GM21526 (cell line): ENCODE measurements around the gene SLC4A1.

Source experiments
- ATAC-seq: cut with Tn5 transposase; IDR thresholded peaks from one replicate; pipeline ENCODE4 v1.9.1; 2021; ENCODE audit warnings: moderate library complexity; ENCODE audit not compliant: unreplicated experiment, low FRiP score

Gene SLC4A1

DNA sequence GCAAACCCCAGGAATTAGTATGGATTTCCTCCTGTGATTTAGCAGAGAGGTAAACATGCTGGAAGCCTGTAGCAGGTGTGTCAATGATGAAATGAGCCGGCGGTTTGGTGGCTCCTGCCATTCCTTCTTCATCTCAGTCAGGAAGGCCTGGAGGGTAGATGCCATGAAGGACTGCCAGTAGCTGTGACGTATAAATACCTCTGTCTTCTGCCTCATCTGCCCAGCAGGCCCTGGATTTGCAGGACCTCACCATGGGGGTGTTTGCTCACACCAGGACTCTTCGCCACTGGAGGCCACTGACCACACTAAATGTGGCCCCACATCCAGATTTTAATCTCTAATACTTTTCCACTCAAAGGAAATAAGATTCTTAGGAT lies 16.1 kb upstream of the SLC4A1 start:
- no peak for ATAC-seq

DNA sequence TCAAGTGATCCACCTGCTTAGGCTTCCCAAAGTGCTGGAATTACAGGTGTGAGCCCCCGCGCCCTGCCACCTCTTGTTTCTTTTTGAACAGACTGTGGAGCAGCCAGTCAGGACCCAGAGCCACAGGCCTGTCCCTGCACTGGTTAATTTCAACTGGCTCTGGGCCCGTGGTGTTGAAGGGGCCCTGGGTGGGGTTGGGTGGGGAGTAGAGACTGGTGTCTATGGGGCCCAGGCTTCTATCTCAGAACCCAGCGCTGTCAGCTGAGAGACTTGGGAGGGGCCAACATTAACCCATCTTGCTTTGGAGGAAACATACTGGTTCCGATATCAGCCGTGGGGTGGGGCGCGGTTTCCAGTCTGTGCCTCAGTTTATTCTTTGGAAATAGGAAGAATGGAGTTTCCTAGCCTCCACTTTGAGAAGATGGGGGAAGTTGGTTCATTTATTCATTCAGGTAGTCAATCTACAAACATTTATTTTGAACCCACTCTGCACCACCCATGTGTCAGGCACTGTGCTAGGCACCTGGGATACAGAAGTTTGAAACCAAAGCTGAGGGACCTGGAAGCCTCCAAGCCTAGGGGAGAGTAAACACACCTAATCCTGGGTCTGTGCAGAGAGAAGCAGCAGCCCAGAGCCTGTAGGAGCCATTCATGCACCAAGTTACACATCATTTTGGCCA lies 15.5 kb upstream of the SLC4A1 start:
- ATAC-seq, result no peak

DNA sequence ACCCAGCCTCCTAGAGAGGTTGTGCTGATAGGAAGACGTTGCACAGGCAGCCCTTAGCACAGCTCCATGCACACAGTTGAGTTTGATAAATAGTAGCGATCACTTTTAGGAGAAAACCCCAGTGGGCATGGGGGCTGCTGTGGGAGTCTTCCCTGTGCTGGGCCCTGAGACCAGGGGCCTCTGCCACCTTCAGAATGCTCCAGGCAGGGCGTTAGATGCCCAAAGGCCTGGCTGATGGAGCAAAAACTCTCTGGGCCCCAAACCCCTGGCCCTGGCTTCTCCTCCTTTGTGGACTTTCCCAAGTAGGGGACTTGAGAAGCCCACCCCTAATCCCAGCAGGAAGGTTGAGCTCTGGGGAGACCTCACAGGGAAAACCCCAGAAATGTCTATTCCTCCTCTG lies 14.3 kb upstream of the SLC4A1 start:
- ATAC-seq, result no peak

DNA sequence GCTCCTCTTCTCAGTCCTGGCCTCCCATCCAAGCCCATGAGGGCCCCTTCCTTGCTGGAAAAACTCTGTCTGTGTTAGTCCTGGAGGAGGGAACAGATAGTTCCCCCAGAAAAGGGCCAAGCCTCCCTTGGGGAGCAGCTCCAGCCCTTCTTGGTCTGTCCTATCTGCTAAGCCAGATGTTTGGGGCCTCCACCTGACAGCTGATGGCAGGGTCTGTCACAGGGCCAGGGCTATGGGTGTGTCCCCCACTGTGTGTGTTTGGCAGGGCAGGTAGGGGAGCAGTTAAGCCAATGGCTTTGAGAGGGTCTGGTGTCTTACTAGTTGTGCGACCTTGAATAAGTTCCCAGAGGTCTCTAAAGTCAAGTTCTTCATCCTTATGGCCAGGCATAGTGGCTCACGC lies 13.6 kb upstream of the SLC4A1 start:
- no peak for ATAC-seq

DNA sequence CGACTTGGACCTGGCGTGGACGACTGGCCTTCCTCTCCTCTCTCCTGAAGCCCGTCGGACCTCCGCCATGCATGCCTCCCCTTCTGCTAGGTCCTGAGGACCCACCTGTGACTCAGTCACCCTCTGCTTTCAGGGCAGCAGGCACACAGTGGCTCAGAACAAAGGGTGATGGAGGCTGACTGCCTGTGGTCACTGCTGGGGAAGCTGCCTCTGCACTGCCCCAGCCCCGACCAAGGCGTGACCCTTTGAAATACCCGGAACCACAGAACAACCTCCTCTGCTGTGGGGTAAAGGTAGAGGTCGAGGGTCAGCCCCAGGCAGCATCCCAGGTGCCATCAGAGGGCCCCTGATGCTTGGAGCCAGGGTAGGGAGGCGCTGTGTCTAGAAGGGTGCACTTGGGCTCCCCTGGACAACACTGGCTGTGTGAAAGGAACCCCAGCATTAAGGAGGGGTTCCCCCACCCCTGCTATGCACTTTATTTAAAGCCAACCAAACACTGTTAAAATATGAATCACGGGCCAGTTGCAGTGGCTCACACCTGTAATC lies 12.5 kb upstream of the SLC4A1 start:
- ATAC-seq, result no peak

DNA sequence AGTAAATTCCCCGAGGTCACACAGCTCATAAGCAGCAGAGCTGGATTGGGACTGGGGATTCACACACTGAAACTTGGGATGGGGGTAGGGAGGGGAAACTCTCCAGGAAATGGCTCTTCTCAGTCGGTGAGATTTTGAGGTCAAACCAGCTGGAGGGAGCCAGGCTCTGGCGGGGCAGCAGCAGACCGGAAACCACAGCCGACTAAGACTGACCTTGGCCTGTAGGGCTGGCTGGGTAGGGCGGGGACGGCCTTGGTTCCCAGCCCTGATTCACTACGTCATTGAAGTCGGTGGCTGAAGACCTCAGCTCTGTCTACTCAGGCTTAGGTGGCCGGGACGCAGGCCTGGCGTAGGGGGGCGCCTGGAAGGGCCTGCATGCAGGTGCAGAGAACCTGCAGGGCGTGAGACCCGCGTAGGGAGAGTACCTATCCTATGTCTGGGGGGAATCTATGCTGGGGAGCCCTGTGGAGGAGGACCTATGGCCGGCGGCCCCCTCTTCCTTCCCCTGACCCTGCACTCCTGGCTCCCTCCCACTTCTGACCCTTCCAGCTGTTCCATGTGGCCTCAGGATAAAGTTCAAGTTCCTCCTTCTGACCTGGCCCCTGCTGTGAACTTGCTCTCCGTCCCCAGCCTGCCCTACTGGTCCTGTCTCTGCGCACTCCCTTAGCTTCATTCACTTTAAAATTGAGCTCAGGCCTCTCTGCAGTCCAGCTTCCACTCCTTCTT lies 11.9 kb upstream of the SLC4A1 start:
- ATAC-seq, result no peak

DNA sequence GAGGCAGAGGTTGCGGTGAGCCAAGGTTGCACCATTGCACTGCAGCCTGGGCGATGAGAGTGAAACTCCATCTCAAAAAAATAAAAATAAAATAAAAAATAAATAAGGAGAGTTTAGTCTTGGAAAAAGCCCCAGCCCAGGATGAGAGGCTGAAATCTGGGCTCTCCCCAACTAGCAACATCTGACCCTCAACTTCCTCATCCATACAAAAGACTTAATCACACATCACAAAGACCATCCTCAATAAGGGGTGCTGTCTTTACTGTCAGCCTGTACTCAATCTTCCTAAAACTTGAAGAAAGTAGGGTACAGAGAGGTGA lies 11.4 kb upstream of the SLC4A1 start:
- no peak for ATAC-seq

DNA sequence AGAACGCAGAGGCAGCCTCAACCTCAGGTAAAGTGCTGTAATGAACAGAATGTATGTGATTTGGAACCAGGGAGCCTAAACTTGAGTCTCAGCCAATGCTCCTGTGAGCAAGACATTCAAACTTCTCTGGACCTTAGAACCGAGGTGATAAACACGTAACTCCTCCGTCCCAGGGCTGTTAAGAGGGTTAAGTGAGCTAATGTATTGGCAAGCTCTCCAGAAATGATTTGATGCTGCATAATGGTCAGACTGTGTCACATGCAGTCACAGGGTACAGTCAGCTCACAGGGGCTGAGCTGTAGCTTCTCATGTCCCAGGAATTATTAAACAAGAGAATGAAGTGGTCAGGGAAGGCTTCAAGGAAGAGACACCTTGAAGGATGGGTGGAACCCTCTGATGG lies 10.0 kb upstream of the SLC4A1 start:
- ATAC-seq, result no peak

DNA sequence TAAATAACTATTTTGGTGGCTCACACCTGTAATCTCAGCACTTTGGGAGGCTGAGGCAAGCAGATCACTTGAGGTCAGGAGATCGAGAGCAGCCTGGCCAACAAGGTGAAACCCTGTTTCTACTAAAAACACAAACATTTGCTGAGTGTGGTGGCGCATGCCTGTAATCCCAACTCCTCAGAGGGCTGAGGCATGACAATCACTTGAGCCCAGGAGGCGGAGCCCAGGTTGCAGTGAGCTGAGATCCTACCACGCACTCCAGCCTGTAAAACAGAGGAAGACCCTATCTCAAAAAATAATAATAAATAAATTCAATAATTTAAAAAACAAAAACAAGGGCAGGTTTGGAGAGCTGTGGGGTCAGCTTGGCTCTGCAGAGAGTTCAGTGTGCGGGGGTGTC lies 5.7 kb upstream of the SLC4A1 start:
- ATAC-seq, result no peak

DNA sequence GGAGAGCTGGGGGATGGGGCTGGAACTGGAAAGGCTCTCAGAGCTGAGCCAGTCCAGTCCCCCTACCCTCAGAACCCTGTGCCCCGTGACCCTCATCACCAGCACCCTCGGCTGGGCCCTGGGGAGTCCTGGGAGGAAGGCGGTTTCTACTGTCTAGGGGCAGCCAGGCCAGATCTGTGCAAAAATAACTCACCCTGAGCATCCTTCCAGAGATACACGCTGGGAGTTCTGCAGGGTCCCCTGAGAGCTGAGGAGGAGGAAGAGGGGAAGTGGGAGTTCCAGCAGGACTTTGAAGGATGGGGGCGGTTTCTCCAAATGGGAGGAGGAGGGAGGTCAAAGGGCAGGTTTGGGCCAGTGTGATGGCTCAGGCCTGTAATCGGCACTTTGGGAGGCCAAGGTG lies 5.0 kb upstream of the SLC4A1 start:
- no peak for ATAC-seq

DNA sequence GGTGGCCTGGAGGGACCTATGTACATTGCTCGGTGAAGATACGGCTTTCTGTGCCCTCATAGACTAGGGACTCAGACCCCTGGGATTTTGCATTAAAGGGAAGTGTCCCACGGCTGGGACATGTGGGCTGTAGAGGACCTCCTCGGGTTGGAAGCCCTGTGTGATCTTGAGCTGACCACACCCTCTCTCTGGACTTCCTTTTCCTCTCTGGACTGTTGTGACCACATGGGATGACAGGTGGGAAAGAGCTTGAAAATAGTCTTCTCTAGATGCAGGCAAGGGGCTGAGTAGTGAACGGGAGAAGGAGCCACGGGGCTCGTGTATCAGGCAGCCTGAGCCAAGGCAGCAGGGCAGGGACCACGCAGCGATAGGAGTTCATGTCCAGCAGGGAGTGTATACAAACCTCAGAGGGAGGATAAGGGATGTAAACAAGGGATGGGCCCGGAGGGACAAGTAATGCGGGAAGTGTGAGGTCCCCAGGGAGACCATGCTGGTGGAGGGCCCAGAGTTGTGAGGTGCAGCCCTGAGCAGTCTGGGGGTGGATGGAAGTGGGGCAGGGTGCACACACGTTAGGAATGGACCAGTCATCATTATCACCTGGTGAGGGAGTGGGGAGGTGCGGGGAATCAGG lies 4.5 kb upstream of the SLC4A1 start:
- ATAC-seq, result no peak

DNA sequence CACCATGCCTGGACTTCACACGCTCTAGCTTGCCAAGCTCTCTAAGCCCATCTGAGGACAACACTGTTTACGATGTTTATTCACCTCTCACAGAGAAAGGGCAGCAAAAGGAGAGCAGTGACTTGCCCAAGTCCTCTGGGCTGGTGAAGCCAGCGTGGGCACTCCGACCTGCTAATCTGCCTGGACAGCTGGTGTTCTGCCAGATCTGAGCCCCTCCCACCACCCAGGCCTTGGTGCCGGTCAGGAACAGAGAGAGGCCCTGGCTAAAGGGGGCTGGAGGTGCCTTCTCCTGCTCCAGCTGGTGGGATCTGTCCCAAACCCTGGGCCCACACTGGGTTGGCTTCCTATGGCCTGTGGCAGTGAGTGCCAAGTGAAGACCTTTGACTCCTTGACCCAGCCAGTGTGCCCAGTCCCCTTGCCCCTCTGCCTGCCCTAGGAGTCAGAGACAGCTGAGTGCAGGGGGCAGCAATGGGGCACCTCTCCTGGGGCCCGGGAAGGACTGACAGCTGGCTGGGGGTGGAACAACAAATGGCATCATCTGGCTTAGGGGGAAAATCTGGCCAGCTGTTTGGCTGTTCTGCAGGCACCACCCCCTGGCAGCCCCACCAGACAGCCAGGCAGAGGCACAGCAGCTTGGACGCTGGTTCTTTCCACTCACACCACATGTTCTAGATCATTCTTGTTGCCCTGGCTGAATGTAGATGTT lies 1.8 kb upstream of the SLC4A1 start:
- no peak for ATAC-seq

DNA sequence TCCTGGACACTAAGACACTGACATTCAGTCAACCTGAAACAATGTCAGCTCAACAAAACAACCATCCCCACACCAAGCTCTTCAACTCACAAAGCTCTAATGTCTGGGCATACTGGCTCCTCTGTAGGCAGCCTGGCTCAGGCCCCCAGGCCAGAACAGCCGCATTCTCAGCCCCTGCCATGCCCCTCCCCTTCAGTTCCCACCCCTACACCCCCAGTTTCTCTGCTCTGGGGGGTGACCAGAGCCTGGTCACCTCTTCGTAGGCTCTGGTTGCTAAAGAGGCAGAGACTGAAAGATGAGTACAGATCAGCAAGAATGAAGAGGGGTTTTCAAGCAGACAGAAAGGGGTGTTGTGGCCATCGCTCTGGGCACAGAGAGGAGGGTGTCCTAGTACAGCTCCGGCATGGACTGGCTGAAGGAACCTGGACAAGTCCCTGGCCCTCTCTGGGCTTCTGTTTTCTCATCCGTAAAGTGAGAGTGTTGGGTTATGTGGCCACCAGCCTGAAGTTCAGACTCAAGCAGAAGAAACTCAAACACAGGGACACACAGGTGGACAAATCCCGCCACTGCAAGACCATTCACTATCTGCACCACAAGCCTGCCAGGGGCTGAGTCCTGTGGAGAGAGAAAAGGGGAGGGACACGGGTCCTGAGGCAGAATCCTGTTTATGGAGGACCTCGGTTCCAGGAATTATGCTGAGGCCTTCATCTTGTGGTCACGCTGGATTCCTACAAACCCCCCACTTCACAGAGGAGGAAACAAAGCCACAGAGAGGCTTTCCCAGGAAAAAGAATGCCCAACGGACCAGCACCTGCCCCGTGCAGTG lies 987 bp upstream of the SLC4A1 start:
- ATAC-seq, result no peak

DNA sequence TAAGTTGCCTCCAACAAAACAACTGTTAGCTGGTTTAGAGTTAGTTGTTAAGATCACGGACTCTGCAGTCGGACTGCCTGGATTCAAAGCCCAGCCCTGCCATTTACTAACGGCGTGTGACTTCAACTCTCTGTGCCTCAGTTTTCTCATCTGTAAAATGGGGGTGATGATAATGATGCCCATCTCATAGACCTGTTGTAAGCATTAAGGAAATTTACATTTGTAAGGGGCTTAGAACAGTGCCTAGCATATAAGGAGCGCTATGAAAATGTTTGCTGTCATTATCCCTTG lies 825 bp downstream of the SLC4A1 start:
- no peak for ATAC-seq

DNA sequence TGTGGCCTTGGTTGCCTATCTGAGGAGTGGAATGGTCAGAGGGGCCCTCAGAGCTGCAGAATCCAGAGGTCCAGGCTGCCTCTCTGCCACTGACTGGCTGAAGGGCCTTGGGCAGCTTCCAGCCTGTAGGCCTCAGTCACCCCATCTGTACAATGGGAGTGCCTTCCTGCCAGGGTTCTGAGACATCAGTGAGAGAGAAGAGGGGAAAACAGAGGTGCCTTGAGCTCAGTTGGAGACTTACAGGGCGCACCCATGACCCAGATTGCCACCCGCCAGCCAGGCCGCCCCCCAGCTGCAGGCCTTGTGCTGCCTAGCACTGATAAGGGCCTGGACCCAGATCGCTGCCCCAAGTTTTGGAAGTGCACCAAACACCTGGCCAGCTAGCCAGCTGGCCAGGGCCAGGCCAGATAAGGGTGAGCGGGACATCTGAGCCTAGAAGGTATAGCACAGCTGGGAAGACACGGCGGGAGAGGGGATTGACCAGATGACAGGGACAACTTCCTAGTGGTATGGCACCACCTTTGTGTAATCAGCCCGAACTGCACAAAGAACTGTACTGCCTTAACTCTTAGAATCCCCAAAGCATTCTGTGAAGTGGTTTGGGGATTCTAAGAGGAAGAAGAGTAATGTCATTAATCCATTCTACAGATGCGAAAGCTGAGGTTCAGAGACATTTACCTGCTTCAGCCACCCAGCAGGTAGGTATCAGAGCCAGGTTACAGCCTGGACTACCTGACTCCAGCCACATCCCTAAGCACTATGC lies 1.4 kb downstream of the SLC4A1 start:
- no peak for ATAC-seq

DNA sequence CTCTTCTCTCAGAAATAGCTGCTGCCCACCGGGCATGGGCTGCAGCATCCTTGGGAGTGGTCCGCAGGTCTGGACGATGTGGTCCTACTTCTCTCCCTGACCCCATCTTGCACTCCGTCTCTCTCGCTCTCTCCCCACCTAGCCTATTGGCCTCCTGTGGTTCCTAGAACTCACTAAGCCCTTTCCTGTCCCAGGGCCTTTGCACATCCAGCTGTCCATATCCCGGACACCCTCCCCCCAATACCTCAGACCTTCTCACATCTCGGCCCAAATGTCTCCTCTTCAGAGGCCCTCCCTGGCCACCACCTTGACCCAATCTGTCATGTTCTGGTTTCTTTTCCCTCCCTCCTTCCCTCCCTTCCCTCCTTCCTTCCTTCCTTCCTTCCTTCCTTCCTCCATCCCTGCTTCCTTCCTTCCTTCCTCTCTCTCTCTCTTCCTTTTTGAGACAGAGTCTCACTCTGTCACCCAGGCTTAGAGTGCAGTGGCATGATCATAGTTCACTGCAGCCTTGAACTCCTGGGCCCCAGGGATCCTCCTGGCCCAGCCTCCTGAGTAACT lies 4.5 kb downstream of the SLC4A1 start:
- ATAC-seq, result no peak

DNA sequence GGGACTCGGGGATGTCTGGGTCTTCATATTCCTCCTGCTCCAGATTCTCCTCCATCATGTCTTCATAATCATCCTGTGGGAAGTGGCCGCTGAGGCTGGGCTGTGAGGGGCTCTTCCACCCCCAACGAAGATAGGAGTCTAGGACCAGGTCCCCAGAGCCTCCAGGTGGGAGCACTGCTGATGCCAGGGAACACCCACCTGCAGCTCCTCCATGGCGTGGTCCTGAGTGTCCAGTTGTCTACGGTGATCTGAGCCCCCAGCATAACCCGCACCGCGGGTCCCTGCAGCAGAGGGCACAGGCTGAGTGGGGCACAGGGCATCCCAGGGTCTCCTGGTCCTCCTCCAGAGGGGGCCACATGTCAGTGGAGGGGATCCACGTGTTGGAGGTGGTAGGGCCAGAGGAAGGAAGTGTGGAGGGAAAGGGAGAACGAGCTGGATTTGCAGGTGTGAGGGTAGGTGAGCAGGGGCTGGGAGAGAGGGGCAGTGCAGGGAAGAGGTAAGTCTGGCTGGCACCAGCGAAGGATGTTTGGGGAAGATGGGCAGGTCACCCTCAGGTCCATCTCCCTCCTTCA lies 5.2 kb downstream of the SLC4A1 start:
- ATAC-seq, result no peak

DNA sequence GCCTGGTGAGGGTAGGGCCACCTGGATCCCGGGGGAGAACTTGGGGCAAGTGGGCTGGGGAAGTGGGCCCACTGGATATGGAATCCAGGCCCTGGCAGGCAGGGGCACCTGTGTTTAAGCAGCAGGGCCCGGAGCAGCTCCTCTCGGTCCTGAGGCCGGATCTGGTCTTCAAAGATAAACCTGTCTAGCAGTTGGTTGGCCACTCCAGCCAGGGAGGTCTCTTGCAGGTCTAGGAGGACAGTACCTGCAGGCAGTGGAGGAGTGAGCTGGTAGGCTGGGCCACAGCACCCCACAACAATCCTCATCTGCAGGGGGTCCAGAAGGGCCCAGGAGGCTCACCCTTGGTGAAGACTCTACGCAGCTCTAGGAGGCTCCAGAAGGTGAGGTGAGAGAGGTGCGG lies 7.6 kb downstream of the SLC4A1 start:
- no peak for ATAC-seq

DNA sequence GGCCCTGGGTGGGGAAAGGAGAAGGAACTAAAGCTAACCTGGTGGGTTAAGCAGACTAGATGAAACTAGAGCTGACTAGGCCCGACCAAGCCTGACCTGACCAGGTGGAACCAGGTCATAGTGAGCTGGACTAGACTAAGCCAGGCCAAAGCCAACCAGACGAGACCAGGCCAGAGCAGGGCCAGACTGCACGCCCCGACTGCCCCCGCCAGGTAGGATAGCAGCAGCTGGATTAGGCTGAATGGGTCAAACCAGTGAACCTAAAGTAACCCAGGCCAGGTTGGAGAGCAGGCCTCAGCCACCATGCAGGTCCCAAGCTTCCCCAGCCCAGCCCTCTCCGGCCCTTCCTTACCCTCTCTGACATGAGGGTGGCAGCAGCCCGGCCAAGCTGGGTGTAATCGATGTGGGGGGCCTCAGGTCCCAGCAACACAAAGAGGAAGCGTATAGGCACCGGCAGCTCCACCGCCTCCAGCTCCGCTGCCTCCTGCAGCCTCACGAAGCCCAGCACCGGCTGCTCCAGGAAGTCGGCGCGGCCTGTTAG lies 9.1 kb downstream of the SLC4A1 start:
- no peak for ATAC-seq
